ENCODE measurements around the gene UBQLN2. TPM values are rescaled to one million over a fixed set of nuclear protein-coding genes. Genes with fewer than 3 reads are reported as not detected.

UBQLN2 gene
- total RNA-seq, 1 donor = 11.2 TPM

DNA sequence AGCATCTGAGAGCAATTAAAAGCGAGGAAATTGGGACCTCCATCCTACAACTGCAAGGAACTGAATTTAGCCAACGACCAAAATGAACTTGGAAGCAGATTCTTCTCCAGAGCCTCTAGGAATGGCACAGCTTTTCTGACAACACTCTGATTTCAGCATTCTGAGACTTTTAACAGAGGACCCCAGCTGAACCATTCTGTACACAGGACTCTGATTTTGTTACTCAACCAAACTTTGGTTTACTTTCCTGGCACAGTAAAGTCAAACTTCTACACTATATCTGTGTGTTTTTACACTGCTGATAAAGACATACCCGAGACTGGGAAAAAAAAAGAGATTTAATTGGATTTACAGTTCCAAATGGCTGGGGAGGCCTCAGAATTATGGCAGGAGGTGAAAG lies 37.6 kb downstream of the UBQLN2 start:
- DNase-seq (ENCODE audit: insufficient read length, low spot score, missing footprints) = no peak
- Histone ChIP-seq H3K4me3 (ENCODE audit: insufficient read depth, low read length) (no peak overlapping the region), H3K9me3 (ENCODE audit: low read depth, low read length) (no peaks in the 10 kb centered on the region), H3K4me2 (ENCODE audit: insufficient read depth, low read length) (no peak overlapping the region), H3K4me1 (ENCODE audit: insufficient read depth, low read length) (no peaks in the 10 kb centered on the region), H3K27ac (ENCODE audit: low read depth, low read length) (no peak overlapping the region), H3K27me3 (ENCODE audit: insufficient read depth, low read length) (no peaks in the 10 kb centered on the region), H2AFZ (ENCODE audit: low read length) (no peak overlapping the region), H3K36me3 (ENCODE audit: insufficient read depth, low read length) (no peaks in the 10 kb centered on the region), H4K20me1 (ENCODE audit: insufficient read depth, low read length) (no peaks in the 10 kb centered on the region), H3K79me2 (ENCODE audit: insufficient read depth, low read length) (no peaks in the 10 kb centered on the region)
- TF ChIP-seq, protein P1, sequence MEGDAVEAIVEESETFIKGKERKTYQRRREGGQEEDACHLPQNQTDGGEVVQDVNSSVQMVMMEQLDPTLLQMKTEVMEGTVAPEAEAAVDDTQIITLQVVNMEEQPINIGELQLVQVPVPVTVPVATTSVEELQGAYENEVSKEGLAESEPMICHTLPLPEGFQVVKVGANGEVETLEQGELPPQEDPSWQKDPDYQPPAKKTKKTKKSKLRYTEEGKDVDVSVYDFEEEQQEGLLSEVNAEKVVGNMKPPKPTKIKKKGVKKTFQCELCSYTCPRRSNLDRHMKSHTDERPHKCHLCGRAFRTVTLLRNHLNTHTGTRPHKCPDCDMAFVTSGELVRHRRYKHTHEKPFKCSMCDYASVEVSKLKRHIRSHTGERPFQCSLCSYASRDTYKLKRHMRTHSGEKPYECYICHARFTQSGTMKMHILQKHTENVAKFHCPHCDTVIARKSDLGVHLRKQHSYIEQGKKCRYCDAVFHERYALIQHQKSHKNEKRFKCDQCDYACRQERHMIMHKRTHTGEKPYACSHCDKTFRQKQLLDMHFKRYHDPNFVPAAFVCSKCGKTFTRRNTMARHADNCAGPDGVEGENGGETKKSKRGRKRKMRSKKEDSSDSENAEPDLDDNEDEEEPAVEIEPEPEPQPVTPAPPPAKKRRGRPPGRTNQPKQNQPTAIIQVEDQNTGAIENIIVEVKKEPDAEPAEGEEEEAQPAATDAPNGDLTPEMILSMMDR (IDR thresholded peaks at IDR 0.05; ENCODE audit: extremely low read depth, low read depth, low read length) = no peak

GRCh38 chrX:56615282-56615681 lies 51.9 kb downstream of the UBQLN2 start:
- H2AFZ ChIP-seq (ENCODE audit: low read length) = no peak overlapping the region
- H3K79me2 ChIP-seq (ENCODE audit: insufficient read depth, low read length) = no peaks in the 10 kb centered on the region
- no peak overlapping the region for H3K4me3 ChIP-seq (ENCODE audit: insufficient read depth, low read length)
- no peaks in the 10 kb centered on the region for H3K9me3 ChIP-seq (ENCODE audit: low read depth, low read length)
- H3K27ac ChIP-seq (ENCODE audit: low read depth, low read length) = no peak overlapping the region
- H4K20me1 ChIP-seq (ENCODE audit: insufficient read depth, low read length) = no peaks in the 10 kb centered on the region
- H3K4me1 ChIP-seq (ENCODE audit: insufficient read depth, low read length) = no peaks in the 10 kb centered on the region
- H3K27me3 ChIP-seq (ENCODE audit: insufficient read depth, low read length) = no peaks in the 10 kb centered on the region
- TF ChIP-seq, protein P1 (IDR thresholded peaks at IDR 0.05; ENCODE audit: extremely low read depth, low read depth, low read length) = no peak
- no peak overlapping the region for H3K4me2 ChIP-seq (ENCODE audit: insufficient read depth, low read length)
- no peak for DNase-seq (ENCODE audit: insufficient read length, low spot score, missing footprints)
- H3K36me3 ChIP-seq (ENCODE audit: insufficient read depth, low read length) = no peaks in the 10 kb centered on the region

Other genes with a start within 250 kb of the UBQLN2 start
- gene NBDY, start 165.6 kb downstream of the UBQLN2 start, total RNA-seq = 6.5 and 9.0 TPM in 2 replicates

Measured in osteoblast (primary cell).